HG03442 (cell line): ENCODE results near the gene ATP9B.
"Not testable (repeated sequence)": the region's sequence is repeated elsewhere in the genome, so short reads cannot be mapped to it uniquely, and the experiment has no call there.

Experiments used
- ATAC-seq: cut with Tn5 transposase; IDR thresholded peaks from one replicate; pipeline ENCODE4 v1.9.1; 2021; ENCODE audit warnings: mild to moderate bottlenecking, moderate library complexity; ENCODE audit not compliant: unreplicated experiment

Gene ATP9B

DNA sequence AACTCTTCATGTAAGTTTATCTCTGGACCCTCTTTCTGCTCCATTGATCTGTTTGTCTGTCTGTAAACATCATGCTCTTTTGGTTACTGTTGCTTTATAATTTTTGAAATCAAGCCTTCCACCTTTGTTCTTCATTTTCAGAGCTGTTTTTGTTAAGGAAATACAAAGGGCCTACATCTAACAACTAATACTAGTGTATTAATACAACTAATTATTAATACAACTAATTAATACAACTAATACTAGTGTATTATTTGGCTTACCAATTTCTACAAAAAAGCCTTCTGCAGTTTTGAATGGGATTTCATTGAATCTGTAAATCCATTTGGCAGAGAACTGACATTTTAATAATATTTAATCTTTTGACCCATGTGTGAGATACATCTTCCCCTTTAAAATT lies 66.7 kb downstream of the ATP9B start:
- ATAC-seq = no peak

GRCh38 chr18:79136742-79137141 lies 67.5 kb downstream of the ATP9B start:
- ATAC-seq = no peak

DNA sequence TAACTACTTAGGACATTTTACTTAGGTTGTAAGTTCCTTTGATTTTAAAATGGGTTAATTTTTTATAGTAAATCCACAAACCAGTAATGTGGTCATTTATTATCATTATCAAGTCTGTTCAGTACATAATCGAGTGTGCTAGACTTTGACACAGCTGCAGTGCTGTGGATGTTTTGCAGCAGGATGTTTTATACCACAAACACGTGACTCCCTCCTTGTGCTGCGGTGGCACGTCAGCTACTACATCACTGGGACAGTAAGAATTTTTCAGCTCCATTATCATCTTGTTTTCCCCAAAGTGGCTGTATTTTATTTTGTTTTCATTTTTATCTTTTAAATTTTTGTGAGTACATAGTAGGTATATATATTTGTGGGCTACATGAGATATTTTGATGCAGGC lies 70.0 kb downstream of the ATP9B start:
- ATAC-seq = no peak

- ATAC-seq = no peak
These were observed 77.8 kb downstream of the ATP9B start for GRCh38 chr18:79147014-79147413.

- ATAC-seq = no peak
These were observed 82.0 kb downstream of the ATP9B start for GRCh38 chr18:79151191-79151590.

DNA sequence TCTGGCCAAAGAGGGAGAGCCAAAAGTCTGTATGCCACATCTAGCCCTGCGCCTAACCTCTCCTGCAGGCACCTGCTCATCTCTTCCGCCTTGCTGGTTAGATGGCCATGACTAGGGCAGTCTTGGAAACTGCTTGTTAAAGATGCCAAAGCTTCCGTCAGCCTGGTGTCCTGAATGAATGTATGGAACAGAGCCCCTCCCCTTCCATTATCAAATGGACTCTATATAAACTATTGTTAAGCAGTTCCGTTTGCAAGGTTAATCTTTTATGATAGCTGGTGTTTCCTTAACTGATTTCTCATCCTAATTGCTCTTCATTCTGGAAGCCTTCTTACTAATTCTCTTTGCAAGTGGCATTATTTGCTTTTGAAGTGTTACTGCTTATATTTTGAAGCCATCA lies 87.1 kb downstream of the ATP9B start:
- ATAC-seq = no peak

GRCh38 chr18:79164706-79165105 lies 95.5 kb downstream of the ATP9B start:
- no peak for ATAC-seq

GRCh38 chr18:79166702-79167101 lies 97.5 kb downstream of the ATP9B start:
- no peak for ATAC-seq

GRCh38 chr18:79167526-79168190 lies 98.5 kb downstream of the ATP9B start:
- ATAC-seq = no peak

DNA sequence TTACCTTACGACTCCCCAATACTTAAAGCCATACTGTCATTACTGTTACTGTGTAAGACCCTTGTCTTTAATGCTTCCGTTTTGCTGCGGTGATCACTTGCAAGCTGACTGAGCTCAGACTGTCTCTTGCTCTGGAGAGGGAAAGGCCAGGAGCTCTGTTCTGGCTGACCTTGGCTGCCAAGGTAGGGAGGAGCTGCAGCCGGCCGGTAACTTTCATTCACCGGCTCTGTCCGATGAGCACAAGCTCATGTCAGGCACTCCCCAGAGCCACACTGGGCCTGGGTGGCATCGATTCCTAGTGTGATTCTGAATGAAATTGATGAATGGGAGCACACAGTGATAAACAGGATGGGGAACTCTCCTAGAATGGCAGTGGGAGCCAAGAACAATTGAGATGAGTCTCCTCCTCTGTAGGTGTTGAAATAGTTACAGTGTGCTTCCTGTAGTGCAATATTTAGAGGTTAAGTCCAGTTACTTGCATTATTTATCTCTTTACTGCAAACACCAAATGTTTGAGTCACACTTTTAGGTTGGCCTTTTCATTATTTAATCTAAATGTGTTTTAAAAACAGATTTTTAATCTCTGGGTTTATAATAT lies 100.9 kb downstream of the ATP9B start:
- ATAC-seq = no peak

DNA sequence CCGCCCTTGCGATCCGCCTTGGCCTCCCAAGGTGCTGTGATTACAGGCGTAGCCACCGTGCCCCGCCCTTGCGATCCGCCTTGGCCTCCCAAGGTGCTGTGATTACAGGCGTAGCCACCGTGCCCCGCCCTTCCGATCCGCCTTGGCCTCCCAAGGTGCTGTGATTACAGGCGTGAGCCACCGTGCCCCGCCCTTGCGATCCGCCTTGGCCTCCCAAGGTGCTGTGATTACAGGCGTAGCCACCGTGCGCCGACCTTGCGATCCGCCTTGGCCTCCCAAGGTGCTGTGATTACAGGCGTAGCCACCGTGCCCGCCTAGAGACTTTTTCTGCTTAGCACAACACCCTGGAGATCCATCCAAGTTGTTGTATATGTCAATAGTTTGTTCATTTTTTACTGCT lies 103.1 kb downstream of the ATP9B start:
- not testable (repeated sequence) for ATAC-seq

DNA sequence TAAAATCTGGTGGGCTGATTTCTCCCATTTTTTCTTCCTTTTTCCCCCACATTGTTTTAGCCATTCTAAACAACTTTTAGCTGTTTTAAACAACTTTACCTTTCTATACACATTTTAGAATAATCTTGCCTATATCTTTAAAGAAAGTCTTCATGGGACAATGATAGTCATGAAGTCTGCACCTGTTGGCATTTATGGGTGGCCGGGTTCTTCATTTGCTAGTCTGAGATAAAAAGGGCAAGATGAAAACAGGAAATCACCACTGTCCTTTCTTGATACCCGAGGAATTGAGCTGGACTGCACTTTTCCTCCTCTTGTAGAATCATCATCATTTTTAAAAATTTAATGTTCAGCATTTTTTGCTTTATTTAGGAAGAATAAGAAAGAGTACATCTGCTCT lies 104.5 kb downstream of the ATP9B start:
- no peak for ATAC-seq

DNA sequence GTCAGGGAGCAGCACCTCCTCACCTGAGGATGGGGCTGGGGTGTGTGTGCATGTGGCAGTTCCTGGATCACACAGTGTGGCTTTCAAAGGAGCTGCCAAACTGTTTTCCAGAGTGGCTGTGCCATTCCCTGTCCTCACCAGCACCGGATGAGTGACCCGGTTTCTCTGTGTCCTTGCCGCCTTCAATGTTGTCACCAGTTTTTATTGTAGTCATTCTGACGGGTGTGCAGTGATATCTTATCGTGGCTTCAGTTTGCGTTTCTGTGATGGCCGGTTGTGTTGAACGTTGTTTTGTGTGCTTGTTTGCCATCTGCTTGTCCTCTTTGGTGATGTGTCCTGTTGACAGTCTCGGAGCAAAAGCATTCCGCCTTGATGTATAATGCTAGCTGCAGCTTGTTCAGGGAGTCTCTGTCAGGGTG lies 108.9 kb downstream of the ATP9B start:
- ATAC-seq = no peak

DNA sequence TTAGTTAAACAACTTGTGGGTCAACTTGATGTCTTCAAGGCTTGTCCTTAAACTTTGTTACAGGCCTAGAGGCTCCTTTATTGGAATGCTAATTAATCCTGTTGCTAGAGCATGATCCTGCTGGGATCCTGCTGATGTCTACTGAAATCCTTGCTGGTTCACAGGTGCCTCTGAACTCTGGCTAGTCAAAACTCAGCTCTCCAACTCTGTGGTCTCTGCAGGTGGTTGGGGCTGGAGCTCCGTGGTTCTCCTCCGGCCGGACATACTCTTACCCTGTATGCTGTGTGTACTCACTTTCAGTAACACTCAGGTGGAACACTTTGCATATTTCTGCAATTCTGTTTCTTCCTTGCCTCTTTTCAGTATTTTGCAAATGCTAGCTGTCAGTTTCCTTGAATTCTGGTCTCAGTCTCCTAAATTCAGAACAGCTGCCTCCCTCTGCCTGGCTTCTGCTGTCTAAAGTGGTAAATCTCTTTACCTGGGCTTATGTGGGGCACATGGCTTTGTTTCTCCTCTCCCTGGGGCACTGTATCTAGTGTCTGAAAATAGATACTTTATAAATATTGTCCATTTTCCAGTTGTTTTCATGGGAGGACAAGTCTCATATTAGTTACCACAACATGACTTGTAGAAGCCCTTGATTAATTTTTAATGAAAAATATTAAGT lies 113.0 kb downstream of the ATP9B start:
- peak; percentile 75 for ATAC-seq

GRCh38 chr18:79185648-79186047 lies 116.5 kb downstream of the ATP9B start:
- ATAC-seq = no peak

DNA sequence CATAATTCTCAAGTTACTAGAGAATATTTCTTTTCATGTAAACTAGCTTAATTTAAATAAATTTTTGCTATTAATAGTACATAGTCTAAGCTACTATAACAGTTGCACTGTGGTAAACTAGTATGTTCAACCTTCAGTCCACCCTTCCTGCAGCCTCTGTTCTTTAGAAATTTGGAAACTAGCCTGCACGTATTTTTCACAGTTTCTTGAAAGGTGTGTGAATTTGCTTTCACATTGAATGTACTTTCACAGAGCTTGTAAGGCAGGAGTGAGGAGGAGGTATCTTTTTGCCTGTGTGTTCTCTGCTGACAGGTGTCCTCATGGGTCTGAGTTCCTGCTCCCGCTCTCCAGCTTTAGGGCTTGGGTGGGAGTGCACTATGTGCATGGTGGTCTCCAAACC lies 117.5 kb downstream of the ATP9B start:
- ATAC-seq = peak; percentile 65

DNA sequence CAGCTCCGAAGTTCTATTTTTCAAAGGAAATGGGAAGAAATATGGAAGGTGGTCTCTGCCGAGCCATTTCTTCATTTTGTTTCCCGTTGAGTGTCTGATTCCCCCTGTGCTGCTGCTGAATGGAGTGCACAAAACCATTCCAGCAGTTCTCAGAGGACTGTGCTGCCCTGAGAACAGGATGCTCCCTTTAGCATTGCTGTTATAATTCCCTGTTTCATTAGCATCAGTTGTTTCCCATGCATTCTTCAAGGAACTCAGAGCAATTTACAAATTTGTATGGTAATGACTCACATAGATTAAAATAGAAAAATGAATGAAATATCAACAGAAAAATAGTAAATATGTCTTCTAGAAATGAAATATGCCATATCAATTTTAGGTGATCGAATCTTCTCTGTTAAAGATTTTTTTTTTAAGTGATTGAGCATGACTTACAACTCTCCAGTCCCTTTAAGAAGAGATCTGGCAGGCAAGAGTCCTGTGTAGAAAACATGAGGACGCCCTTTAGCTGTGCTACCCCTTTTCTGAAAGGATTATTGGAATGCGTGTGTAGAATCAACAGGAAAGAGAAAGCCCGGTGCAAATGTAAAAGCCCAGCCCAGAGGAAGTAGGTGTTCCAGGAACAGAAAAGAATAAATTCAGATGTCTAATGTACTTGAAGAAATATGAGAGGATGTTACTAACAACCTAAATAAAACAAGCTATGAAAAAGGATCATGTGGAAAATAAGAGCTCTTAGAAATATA lies 118.5 kb downstream of the ATP9B start:
- ATAC-seq = no peak

DNA sequence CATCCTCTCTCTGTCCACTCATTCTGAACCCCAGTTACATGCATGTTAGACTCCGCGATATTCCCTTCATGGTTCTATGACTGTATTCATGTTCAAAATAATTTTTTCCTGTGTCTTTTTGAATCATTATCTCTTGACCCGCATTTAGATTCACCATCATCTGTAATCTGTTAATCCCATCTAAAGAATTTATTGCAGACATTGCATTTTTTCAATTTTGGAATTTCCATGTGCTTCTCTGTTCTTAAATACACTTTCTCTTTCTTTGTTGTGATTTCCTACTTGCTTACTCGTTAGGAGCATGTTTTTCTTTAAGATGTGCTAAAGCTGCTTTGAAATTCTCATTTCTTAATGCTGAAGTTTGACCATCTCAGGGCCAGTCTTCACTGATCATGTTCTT lies 122.2 kb downstream of the ATP9B start:
- no peak for ATAC-seq

- ATAC-seq = peak; percentile 57
These were observed 122.8 kb downstream of the ATP9B start for GRCh38 chr18:79191956-79192355.

- no peak for ATAC-seq
These were observed 124.6 kb downstream of the ATP9B start for GRCh38 chr18:79193826-79194225.
